HEK293T (cell line): Measurements from ENCODE around the gene CHRND.

Source experiments
- CTCF ChIA-PET: fragments of 350-600 bp; formaldehyde crosslinking; extraction: SDS; loops from one replicate; lab custom pipeline; 2021; ENCODE audit warnings: antibody characterized with exemption, inconsistent platforms; lab: Yijun Ruan, JAX
- POLR2A ChIA-PET: fragments of 350-600 bp; formaldehyde crosslinking; extraction: SDS; loops from one replicate; lab custom pipeline; 2020; ENCODE audit warnings: antibody characterized with exemption, inconsistent platforms; lab: Yijun Ruan, JAX
- DNase-seq: peaks from one replicate; pipeline ENCODE4 v3.0.0; 2012; ENCODE audit warnings: mixed read lengths; ENCODE audit errors: extremely low spot score
- ARNT ChIP-seq: fragments of 450-650 bp; IDR thresholded peaks from 2 replicates; pipeline ENCODE4 v1.6.1; 2017; ENCODE audit warnings: mild to moderate bottlenecking
- BHLHE40 ChIP-seq: fragments of 450-650 bp; IDR thresholded peaks from 2 replicates; pipeline ENCODE4 v1.6.1; 2016; ENCODE audit warnings: mild to moderate bottlenecking, moderate library complexity, borderline replicate concordance
- CTBP1 ChIP-seq: fragments of 450-650 bp; IDR thresholded peaks from 2 replicates; pipeline ENCODE4 v1.6.1; 2016; ENCODE audit warnings: borderline replicate concordance
- ELF4 ChIP-seq: fragments of 450-650 bp; IDR thresholded peaks from 2 replicates; pipeline ENCODE4 v1.6.1; 2017; ENCODE audit warnings: antibody characterized with exemption
- FOXA1 ChIP-seq: fragments of 450-650 bp; IDR thresholded peaks from 2 replicates; pipeline ENCODE4 v1.6.1; 2016; ENCODE audit warnings: mild to moderate bottlenecking
- FOXK2 ChIP-seq: fragments of 450-650 bp; IDR thresholded peaks from 2 replicates; pipeline ENCODE4 v1.6.1; 2016; ENCODE audit warnings: mild to moderate bottlenecking
- FOXM1 ChIP-seq: fragments of 450-650 bp; IDR thresholded peaks from 2 replicates; pipeline ENCODE4 v1.6.1; 2017; ENCODE audit warnings: mild to moderate bottlenecking, borderline replicate concordance
- HDGF ChIP-seq: fragments of 450-650 bp; IDR thresholded peaks from 2 replicates; pipeline ENCODE4 v1.6.1; 2017; ENCODE audit warnings: antibody characterized with exemption, borderline replicate concordance
- L3MBTL2 ChIP-seq: fragments of 450-650 bp; conservative IDR thresholded peaks from 2 replicates; pipeline ENCODE4 v1.6.1; 2016; ENCODE audit warnings: mild to moderate bottlenecking
- LEF1 ChIP-seq: fragments of 450-650 bp; IDR thresholded peaks from 2 replicates; pipeline ENCODE4 v1.6.1; 2017; ENCODE audit warnings: mild to moderate bottlenecking, borderline replicate concordance
- NFRKB ChIP-seq: fragments of 450-650 bp; IDR thresholded peaks from 2 replicates; pipeline ENCODE4 v1.6.1; 2016; ENCODE audit warnings: mild to moderate bottlenecking, moderate library complexity
- SP1 ChIP-seq: fragments of 450-650 bp; IDR thresholded peaks from 2 replicates; pipeline ENCODE4 v1.6.1; 2017
- SUZ12 ChIP-seq: fragments of 450-650 bp; IDR thresholded peaks from 2 replicates; pipeline ENCODE4 v1.6.1; 2016; ENCODE audit warnings: mild to moderate bottlenecking
- TARDBP ChIP-seq: fragments of 450-650 bp; IDR thresholded peaks from 2 replicates; pipeline ENCODE4 v1.6.1; 2016
- ZNF384 ChIP-seq: fragments of 450-650 bp; IDR thresholded peaks from 2 replicates; pipeline ENCODE4 v1.6.1; 2016
- TF ChIP-seq, protein P1 (sequence below): fragments of 450-650 bp; IDR thresholded peaks from 2 replicates; pipeline ENCODE4 v1.6.1; 2016

CHRND gene

DNA sequence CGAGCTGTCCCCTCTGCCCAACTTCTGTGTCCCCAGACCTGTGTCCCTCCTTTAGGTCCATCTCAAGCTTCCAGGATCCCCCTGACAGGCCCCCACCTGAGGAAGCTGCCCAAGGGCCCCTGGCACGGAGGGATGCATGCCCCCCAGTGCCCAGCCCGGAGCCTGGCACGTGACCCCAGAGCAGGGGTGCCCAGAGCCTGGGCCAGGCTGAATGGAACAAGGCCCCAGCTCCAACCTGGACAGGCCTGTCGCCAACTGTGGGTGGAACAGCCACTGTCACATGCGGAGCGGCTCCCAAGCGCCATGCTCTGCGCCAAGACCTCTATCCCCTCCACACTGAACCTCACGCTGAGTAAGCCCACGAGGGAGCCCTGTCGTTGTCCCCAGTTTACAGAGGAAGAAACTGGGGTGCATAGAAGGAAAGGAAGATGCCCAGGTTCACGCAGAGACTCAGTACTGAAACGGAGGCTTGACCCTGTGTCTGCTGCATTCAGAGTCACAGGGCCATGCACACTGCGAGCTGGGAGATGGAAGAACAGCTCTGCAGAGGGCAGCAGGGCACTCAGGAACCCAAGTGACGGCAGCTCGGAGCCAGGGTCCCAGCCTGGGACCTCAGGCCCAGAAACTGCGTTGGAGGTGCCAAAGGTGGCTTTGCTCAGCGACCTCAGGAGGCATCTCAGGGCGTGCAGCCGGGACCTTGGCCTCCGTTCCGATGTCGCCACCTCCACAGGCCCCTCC, 32.8 kb upstream of the CHRND start:
- ChIA-PET CTCF (no interaction called here), POLR2A (no interaction called here)
- no peak for DNase-seq
- no peak for TF ChIP-seq SP1
- TF ChIP-seq CTBP1 = no peak
- TF ChIP-seq BHLHE40 = no peak
- TF ChIP-seq NFRKB = no peak
- TF ChIP-seq ZNF384 = no peak
- no peak for TF ChIP-seq TARDBP
- TF ChIP-seq FOXM1 = no peak
- TF ChIP-seq ARNT = no peak
- TF ChIP-seq SUZ12 = no peak
- TF ChIP-seq HDGF = no peak
- no peak for TF ChIP-seq L3MBTL2
- TF ChIP-seq, protein P1, sequence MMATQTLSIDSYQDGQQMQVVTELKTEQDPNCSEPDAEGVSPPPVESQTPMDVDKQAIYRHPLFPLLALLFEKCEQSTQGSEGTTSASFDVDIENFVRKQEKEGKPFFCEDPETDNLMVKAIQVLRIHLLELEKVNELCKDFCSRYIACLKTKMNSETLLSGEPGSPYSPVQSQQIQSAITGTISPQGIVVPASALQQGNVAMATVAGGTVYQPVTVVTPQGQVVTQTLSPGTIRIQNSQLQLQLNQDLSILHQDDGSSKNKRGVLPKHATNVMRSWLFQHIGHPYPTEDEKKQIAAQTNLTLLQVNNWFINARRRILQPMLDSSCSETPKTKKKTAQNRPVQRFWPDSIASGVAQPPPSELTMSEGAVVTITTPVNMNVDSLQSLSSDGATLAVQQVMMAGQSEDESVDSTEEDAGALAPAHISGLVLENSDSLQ = no peak
- no peak for TF ChIP-seq ELF4
- TF ChIP-seq FOXK2 = no peak
- TF ChIP-seq FOXA1 = no peak
- no peak for TF ChIP-seq LEF1

DNA sequence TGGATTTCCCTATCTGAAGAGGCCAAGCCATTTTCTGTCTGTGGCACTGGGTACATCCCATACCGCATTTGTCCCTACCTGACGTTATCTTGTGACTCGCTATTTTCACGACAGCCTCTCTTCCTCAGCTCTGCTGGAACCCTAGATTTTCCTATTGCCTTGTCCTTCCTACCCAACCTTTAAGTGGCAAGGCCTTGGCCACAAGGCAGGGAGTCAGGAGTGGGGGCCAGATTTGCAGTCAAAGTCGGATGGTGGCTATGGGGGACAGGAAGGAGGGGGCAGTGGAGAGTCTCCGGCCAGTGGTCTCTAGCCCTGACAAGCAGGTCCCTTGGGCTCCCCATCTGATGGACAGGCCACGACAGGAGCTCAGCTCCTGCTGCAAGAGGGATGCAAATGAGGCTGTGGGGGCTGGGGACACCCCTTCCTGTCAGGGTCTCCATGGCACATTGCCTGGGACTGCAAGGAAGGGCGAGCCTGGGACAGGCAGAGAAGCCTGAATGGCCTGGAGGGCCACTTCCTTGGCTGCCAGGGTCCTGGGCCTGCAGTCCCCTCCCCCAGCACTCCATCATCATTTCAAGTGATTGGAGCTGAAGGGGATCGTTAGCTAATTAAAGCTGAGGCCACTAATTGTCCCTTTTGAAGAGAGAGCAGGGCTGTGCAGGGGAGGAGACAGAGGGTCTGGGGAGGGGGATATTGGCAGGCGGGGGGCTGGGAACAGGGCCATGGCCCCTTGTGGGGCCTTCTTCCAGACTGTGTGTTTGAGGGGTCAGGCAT, 32.1 kb upstream of the CHRND start:
- TF ChIP-seq SP1 = no peak
- no peak for TF ChIP-seq ELF4
- no peak for TF ChIP-seq L3MBTL2
- TF ChIP-seq, protein P1 = no peak
- no peak for TF ChIP-seq LEF1
- no peak for TF ChIP-seq FOXK2
- no peak for TF ChIP-seq ARNT
- no peak for TF ChIP-seq TARDBP
- no peak for TF ChIP-seq ZNF384
- no peak for TF ChIP-seq SUZ12
- no peak for TF ChIP-seq CTBP1
- TF ChIP-seq FOXM1 = no peak
- TF ChIP-seq HDGF = no peak
- no peak for TF ChIP-seq BHLHE40
- no peak for TF ChIP-seq FOXA1
- TF ChIP-seq NFRKB = no peak
- CTCF ChIA-PET = no interaction called here
- POLR2A ChIA-PET = no interaction called here
- no peak for DNase-seq

GRCh38 chr2:232494542-232494941, 31.4 kb upstream of the CHRND start:
- POLR2A ChIA-PET = no interaction called here
- DNase-seq = no peak
- TF ChIP-seq SUZ12 (no peak), FOXA1 (no peak), L3MBTL2 (no peak), ARNT (no peak), LEF1 (no peak)
- CTCF ChIA-PET = no interaction called here

DNA sequence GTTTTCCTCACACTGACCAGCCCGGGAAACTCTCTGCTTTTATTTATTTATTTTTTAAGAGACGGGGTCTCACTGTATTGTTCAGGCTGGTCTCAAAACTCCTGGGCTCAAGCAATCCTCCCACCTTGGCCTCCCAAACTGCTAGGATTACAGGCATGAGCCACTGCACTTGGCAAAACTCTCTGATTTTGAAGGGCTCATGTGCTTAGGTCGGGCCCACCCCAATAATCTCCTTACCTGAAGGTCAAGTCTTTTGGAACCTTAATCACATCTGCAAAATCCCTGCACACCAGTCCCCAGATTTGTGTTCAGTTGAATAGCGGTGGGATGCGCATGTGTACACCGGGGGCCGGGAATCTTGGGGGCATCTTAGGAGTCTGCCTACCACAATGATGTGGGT, 30.7 kb upstream of the CHRND start:
- CTCF ChIA-PET = no interaction called here
- TF ChIP-seq SUZ12 (no peak), ELF4 (no peak), NFRKB (no peak), CTBP1 (no peak), LEF1 (no peak), HDGF (no peak), FOXA1 (no peak), ARNT (no peak), SP1 (no peak), L3MBTL2 (no peak), FOXK2 (no peak), TARDBP (no peak), FOXM1 (no peak), BHLHE40 (no peak), ZNF384 (no peak)
- TF ChIP-seq, protein P1 = no peak
- no peak for DNase-seq
- POLR2A ChIA-PET = no interaction called here

DNA sequence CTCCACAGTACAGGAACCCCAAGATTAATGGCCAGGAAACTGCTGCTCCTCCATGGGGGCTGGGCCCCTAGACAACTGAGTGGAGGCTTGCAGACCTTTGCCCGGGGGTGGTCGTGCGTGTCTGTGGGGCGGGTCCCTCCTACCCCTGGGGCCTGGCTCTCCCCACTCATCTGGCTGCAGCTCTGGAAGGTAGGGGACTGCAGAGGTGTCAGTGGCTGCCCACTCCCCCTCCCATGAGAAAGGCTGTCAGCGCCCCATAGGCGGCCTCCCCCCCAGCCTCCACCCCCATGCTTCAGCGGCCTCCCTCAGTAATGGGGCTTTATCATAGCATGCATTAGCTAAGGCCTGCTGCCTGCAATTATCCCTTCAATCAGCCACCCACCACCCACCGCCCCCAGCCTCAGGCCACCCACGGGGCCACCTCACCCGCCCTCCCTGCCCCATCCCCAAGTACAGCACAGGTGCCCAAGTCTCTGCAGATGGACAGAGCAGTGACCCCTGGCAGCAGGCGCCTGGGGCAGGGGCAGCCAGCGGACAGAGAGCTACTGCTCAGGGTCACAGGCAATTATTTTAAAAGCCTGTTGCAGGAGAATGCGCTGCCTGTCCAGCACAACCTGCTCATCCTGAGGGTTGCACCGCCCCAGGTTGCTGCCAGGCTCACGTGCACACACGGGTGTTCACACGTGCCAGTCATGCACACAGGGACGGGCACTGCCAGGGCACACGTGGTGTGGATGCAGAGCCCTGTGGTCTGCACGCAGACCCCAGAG, 29.3 kb upstream of the CHRND start:
- ChIA-PET POLR2A (no interaction called here), CTCF (no interaction called here)
- DNase-seq = no peak
- TF ChIP-seq BHLHE40 (no peak), LEF1 (no peak), SP1 (no peak), ZNF384 (no peak), FOXK2 (no peak), FOXA1 (no peak), FOXM1 (no peak), HDGF (no peak), ARNT (no peak), L3MBTL2 (no peak), ELF4 (no peak), SUZ12 (no peak), TARDBP (no peak)
- TF ChIP-seq, protein P1 = no peak
